ENCODE results near the gene ANXA8. TPM values are rescaled to one million over a fixed set of nuclear protein-coding genes. Genes with fewer than 3 reads are reported as not detected.

Gene ANXA8
- total RNA-seq, 2 donors from 2014 or later = 4.1 to 7.0 TPM

DNA sequence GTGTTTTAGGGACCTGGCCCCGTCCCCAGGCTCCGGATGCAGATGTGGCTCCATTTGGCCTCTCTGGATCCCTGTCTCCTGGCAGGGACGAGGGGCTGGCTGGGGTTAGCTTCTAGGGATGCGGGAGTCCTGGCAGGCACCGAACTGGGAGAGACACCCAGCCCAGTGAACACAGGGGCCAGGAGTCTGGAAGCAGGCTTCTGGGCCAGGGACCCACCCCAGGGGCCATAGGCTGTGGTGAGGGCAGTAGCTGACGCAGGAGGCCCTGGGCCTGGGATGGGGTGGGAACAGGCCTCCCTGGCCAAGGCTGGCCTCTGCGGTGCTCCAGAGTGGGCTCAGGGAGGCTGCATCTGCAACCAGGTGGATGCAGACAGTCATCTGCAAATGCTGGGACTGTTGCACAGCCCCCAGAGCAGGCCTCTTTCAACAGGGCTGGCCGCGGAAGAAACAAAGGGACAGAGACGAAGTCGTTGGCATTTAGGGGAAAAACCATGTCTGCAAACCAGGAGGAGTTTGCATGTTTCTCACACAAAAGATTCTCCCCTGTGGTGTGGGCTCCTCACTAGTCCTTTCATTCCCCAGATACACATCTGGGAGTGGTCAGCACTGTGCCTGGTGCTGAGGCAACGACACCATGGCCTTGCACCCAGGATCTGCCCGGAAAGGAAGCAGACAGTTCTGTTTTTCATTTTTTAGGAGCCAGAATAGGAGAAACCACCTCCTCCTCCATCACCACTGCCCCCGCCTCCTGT, 63.4 kb downstream of the ANXA8 start:
- DNase-seq (no peak), ATAC-seq (no peak)
- intact Hi-C loops (cut with DNase I) = no loop called here

DNA sequence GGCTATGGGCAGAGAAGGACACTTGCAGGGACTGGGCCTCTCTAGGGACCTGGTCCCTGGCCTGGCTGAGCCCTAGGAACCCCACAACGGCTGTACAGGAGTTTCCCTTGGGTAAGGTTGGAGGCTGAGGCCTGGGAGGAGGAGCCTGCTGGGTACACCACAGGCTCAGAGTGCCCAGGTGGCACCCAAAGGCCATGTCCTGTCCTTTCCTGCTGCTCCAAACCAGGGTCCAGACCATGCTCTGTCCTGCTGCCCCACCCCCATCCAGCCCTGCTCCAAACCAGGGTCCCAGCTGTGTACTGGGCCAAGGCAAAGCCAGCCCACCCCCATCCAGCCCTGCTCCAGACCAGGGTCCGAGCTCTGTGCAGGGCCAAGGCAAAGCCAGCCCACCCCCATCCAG, 64.5 kb downstream of the ANXA8 start:
- no peak for DNase-seq
- intact Hi-C loops (cut with DNase I) = no loop called here
- ATAC-seq = no peak

- DNase-seq (no peak), ATAC-seq (no peak)
- intact Hi-C loops (cut with DNase I) = no loop called here
These were observed 64.9 kb downstream of the ANXA8 start for GRCh38 chr10:47418966-47419365.

DNA sequence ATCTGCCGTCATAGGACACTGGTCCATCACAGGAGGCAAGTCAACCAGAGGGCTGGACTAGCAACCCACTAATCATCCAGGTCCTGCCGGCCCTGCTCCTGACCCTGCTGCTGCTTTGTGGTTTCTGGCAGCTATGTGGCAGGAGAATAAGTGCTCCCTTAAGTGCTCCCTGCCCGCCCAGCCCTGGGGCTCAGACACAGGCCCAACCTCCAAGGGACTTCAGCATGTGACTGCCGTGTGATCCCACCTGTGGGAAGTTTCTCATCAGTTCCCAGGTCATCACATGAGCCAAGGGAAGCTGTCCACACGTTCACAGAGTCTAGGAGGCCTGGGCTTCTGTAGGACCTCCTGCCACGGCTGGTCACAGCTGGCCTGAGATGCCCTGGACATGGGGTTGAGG, 65.6 kb downstream of the ANXA8 start:
- intact Hi-C loops (cut with DNase I) = no loop called here
- DNase-seq (no peak), ATAC-seq (no peak)

Other genes with a start within 250 kb of the ANXA8 start
- 1 to 10 TPM in 1 of 2 donors, under 1 TPM in 1; 0.89 to 1.4 TPM for gene GDF10, start 183.9 kb downstream of the ANXA8 start, total RNA-seq
- not detected for gene GDF2, start 161.7 kb downstream of the ANXA8 start, total RNA-seq
- not detected for gene RBP3, start 135.8 kb downstream of the ANXA8 start, total RNA-seq
- not detected for gene ZNF488, start 99.8 kb downstream of the ANXA8 start, total RNA-seq
- not detected for gene FAM25G, start 7.6 kb upstream of the ANXA8 start, total RNA-seq
- 1 to 10 TPM; 2.6 to 2.7 TPM for gene AGAP9, start 39.5 kb upstream of the ANXA8 start, total RNA-seq

Data from left cardiac atrium (tissue), 4 donors.